Trophoblast cell (in vitro differentiated cells and primary cell): ENCODE results near the gene SCD5.

Source experiments
- DNase-seq, 2 donors: peaks; one replicate each; pipeline ENCODE4 v3.0.0-alpha.2; 2016
- H2AFZ ChIP-seq: 2 replicates; pipeline ENCODE4 v1.6.1; 2013; ENCODE audit warnings: low read length, moderate library complexity, mild to moderate bottlenecking; ENCODE audit not compliant: insufficient read depth, poor library complexity
- H2AK5ac ChIP-seq: 2 replicates; pipeline ENCODE4 v1.6.1; 2013; ENCODE audit warnings: mild to moderate bottlenecking, low read length
- H2BK120ac ChIP-seq: 2 replicates; pipeline ENCODE4 v1.6.1; 2013; ENCODE audit warnings: low read length, mild to moderate bottlenecking, moderate library complexity; ENCODE audit not compliant: insufficient read depth, poor library complexity
- H2BK12ac ChIP-seq: 2 replicates; pipeline ENCODE4 v1.6.1; 2013; ENCODE audit warnings: mild to moderate bottlenecking, low read length, moderate library complexity
- H2BK5ac ChIP-seq: 2 replicates; pipeline ENCODE4 v1.6.1; 2013; ENCODE audit warnings: low read length, low read depth, moderate library complexity, mild to moderate bottlenecking; ENCODE audit not compliant: poor library complexity
- H3K14ac ChIP-seq: 2 replicates; pipeline ENCODE4 v1.6.1; 2013; ENCODE audit warnings: mild to moderate bottlenecking, low read length
- H3K18ac ChIP-seq: 2 replicates; pipeline ENCODE4 v1.6.1; 2013; ENCODE audit warnings: mild to moderate bottlenecking, low read length
- H3K23ac ChIP-seq: 2 replicates; pipeline ENCODE4 v1.6.1; 2013; ENCODE audit warnings: low read length
- H3K27ac ChIP-seq: 2 replicates; pipeline ENCODE4 v1.5.1; 2013; ENCODE audit warnings: low read depth, mild to moderate bottlenecking, inconsistent platforms, low read length, moderate library complexity
- H3K27me3 ChIP-seq: 2 replicates; pipeline ENCODE4 v1.6.1; 2013; ENCODE audit warnings: inconsistent platforms, mild to moderate bottlenecking, low read length, moderate library complexity; ENCODE audit not compliant: insufficient read depth
- H3K36me3 ChIP-seq, 2 experiments: 1 replicate in 1 of 2; 2 replicates in 1 of 2; pipeline ENCODE4 v1.6.1; 2013; ENCODE audit warnings: low read length in 2 of 2, mild to moderate bottlenecking in 2 of 2, moderate library complexity in 1 of 2; ENCODE audit not compliant: insufficient read depth in 2 of 2, control insufficient read depth in 1 of 2
- H3K4ac ChIP-seq: 2 replicates; pipeline ENCODE4 v1.6.1; 2013; ENCODE audit warnings: low read depth, mild to moderate bottlenecking, low read length, moderate library complexity
- H3K4me1 ChIP-seq, 2 experiments: 1 replicate in 1 of 2; 2 replicates in 1 of 2; pipeline ENCODE4 v1.6.1; 2013; ENCODE audit warnings: low read length in 2 of 2, mild to moderate bottlenecking in 2 of 2, moderate library complexity in 1 of 2; ENCODE audit not compliant: insufficient read depth in 2 of 2, control insufficient read depth in 1 of 2
- H3K4me2 ChIP-seq: 2 replicates; pipeline ENCODE4 v1.6.1; 2013; ENCODE audit warnings: inconsistent platforms, mild to moderate bottlenecking, low read length, moderate library complexity
- H3K4me3 ChIP-seq: 2 replicates; pipeline ENCODE4 v1.5.1; 2013; ENCODE audit warnings: mild to moderate bottlenecking, low read depth, low read length, inconsistent platforms
- H3K79me1 ChIP-seq: one replicate; pipeline ENCODE4 v1.6.1; 2013; ENCODE audit warnings: low read length
- H3K79me2 ChIP-seq: 2 replicates; pipeline ENCODE4 v1.6.1; 2013; ENCODE audit warnings: low read length, mild to moderate bottlenecking; ENCODE audit not compliant: control insufficient read depth, insufficient read depth, poor library complexity
- H3K9ac ChIP-seq: 2 replicates; pipeline ENCODE4 v1.6.1; 2013; ENCODE audit warnings: mild to moderate bottlenecking, low read length
- H3K9me3 ChIP-seq: 2 replicates; pipeline ENCODE4 v1.6.1; 2013; ENCODE audit warnings: low read depth, mild to moderate bottlenecking, control low read depth, inconsistent platforms, low read length; ENCODE audit not compliant: insufficient read depth
- H4K12ac ChIP-seq: 2 replicates; pipeline ENCODE4 v1.6.1; 2013; ENCODE audit warnings: low read depth, mild to moderate bottlenecking, low read length, moderate library complexity
- H4K8ac ChIP-seq: 2 replicates; pipeline ENCODE4 v1.6.1; 2013; ENCODE audit warnings: low read depth, mild to moderate bottlenecking, low read length, moderate library complexity
- H4K91ac ChIP-seq: one replicate; pipeline ENCODE4 v1.6.1; 2013; ENCODE audit warnings: low read depth, mild to moderate bottlenecking, low read length, moderate library complexity
- WGBS: extraction: QIAGEN DNeasy Blood & Tissue Kit; methylation state at CpG from one replicate; pipeline ENCODE4 v1.1.7; 2013; ENCODE audit warnings: missing lambda C conversion rate; ENCODE audit not compliant: insufficient read length, insufficient coverage; ENCODE audit errors: extremely low coverage; 5-methylcytosine and 5-hydroxymethylcytosine counted together

SCD5 gene

DNA sequence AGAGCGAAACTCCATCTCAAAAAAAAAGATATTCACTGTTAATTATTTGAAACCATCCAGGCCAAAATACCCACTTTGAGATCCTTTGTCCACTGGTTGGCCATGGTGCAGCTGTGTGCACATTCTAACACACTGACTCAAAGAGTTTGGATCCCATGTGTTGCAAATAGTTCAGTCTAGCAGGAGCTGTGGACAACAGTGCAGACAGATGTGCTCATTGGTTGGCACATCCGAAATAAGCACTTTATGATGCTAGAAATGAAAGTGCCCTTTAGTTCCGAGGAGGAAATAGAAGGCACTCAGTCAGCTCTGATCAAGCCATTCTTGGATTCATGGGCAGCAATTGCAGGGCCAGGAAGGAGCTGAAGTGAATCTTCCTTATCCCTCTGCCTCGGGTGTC is 173.8 kb downstream of the SCD5 start:
- no peak overlapping the region for H2BK5ac ChIP-seq
- H3K27ac ChIP-seq: no peak overlapping the region
- no peak overlapping the region for H3K23ac ChIP-seq
- H3K79me2 ChIP-seq: no peaks in the 10 kb centered on the region
- no peak overlapping the region for H2BK120ac ChIP-seq
- no peak overlapping the region for H3K4ac ChIP-seq
- H2AFZ ChIP-seq: no peak overlapping the region
- no peak for DNase-seq
- H3K4me1 ChIP-seq: peaks cover 4% of the 10 kb centered on the region in 2 experiments
- H3K4me3 ChIP-seq: no peak overlapping the region
- H3K79me1 ChIP-seq: no peaks in the 10 kb centered on the region
- no peak overlapping the region for H4K91ac ChIP-seq
- no peak overlapping the region for H3K9ac ChIP-seq
- no peak overlapping the region for H3K14ac ChIP-seq
- no peaks in the 10 kb centered on the region for H3K9me3 ChIP-seq
- H3K27me3 ChIP-seq: no peaks in the 10 kb centered on the region
- no peaks in the 10 kb centered on the region for H3K36me3 ChIP-seq
- H4K8ac ChIP-seq: no peak overlapping the region
- WGBS: no CpG with 5 or more reads among the region's 4 CpGs
- no peak overlapping the region for H3K4me2 ChIP-seq
- no peak overlapping the region for H2AK5ac ChIP-seq
- H2BK12ac ChIP-seq: no peak overlapping the region
- H4K12ac ChIP-seq: no peak overlapping the region
- H3K18ac ChIP-seq: no peak overlapping the region

DNA sequence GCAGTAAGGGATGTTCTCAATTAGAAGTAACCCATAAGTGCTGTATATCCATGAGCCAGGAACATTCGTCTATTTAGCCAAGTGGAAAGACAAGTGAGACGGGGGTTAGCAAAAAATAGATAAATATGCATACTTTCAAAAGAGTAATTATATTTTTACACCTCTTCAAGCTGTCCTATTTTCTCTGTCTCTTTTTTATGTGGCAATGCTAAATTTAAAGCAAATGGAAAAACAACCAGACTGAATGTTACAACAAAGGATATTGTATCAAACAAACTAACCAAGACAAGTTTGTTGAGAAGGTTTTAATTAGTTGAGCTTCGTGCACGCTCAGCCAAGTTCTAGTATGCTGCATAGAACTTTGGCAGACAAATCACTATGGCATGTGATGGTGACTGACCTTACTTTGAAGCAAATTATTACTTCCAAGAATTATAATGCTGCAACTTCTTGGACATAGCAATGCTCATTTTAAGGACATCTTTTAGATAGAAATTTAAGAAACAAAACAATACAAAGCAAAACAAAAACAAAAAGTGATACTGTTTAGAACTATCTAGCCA is 175.4 kb downstream of the SCD5 start:
- no peak overlapping the region for H2AFZ ChIP-seq
- H2BK120ac ChIP-seq: no peak overlapping the region
- peaks cover 2% of the 10 kb centered on the region for H3K9me3 ChIP-seq
- H4K8ac ChIP-seq: no peak overlapping the region
- H3K79me2 ChIP-seq: no peaks in the 10 kb centered on the region
- H3K18ac ChIP-seq: no peak overlapping the region
- H3K9ac ChIP-seq: no peak overlapping the region
- no peak overlapping the region for H2BK5ac ChIP-seq
- no peak overlapping the region for H3K4ac ChIP-seq
- DNase-seq: no peak
- H4K91ac ChIP-seq: no peak overlapping the region
- no peak overlapping the region for H3K4me3 ChIP-seq
- no peaks in the 10 kb centered on the region for H3K79me1 ChIP-seq
- no peak overlapping the region for H3K27ac ChIP-seq
- no peak overlapping the region for H2BK12ac ChIP-seq
- no peaks in the 10 kb centered on the region for H3K27me3 ChIP-seq
- H3K4me2 ChIP-seq: no peak overlapping the region
- no CpG with 5 or more reads among the region's 4 CpGs for WGBS
- H4K12ac ChIP-seq: no peak overlapping the region
- no peaks in the 10 kb centered on the region for H3K36me3 ChIP-seq
- H3K14ac ChIP-seq: no peak overlapping the region
- H3K23ac ChIP-seq: no peak overlapping the region
- H2AK5ac ChIP-seq: no peak overlapping the region
- H3K4me1 ChIP-seq: no peaks in the 10 kb centered on the region

DNA sequence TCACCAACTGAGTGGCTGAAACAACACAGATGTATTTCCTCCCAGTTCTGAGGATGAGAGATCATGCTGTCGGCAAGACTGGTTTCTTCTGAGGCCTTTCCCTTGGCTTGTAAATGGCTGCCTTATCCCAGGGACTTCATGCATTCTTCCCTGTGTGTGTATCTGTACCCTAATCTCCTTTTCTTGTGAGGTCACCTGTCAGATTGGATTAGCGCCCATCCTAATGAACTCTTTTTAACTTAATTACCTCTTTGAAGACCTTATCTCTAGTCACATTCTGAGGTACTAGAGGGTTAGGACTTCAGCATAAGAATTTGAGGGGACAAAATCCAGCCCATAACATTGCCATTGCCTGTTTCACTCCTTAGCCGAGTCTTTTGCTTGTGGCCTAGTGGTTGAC is 177.3 kb downstream of the SCD5 start:
- H3K79me1 ChIP-seq: no peaks in the 10 kb centered on the region
- H3K18ac ChIP-seq: no peak overlapping the region
- H3K4me2 ChIP-seq: no peak overlapping the region
- no peak overlapping the region for H3K23ac ChIP-seq
- H4K8ac ChIP-seq: no peak overlapping the region
- DNase-seq: no peak
- no peak overlapping the region for H3K9ac ChIP-seq
- H2AFZ ChIP-seq: no peak overlapping the region
- H3K36me3 ChIP-seq: no peaks in the 10 kb centered on the region
- no peak overlapping the region for H2AK5ac ChIP-seq
- no peak overlapping the region for H4K12ac ChIP-seq
- no peak overlapping the region for H3K14ac ChIP-seq
- WGBS: no CpG with 5 or more reads among the region's 3 CpGs
- H3K27ac ChIP-seq: no peak overlapping the region
- no peak overlapping the region for H3K4me3 ChIP-seq
- H2BK12ac ChIP-seq: no peak overlapping the region
- H3K9me3 ChIP-seq: peaks cover 2% of the 10 kb centered on the region
- H3K4ac ChIP-seq: no peak overlapping the region
- no peaks in the 10 kb centered on the region for H3K27me3 ChIP-seq
- no peak overlapping the region for H2BK5ac ChIP-seq
- H4K91ac ChIP-seq: no peak overlapping the region
- H2BK120ac ChIP-seq: no peak overlapping the region
- H3K79me2 ChIP-seq: no peaks in the 10 kb centered on the region
- no peaks in the 10 kb centered on the region for H3K4me1 ChIP-seq

DNA sequence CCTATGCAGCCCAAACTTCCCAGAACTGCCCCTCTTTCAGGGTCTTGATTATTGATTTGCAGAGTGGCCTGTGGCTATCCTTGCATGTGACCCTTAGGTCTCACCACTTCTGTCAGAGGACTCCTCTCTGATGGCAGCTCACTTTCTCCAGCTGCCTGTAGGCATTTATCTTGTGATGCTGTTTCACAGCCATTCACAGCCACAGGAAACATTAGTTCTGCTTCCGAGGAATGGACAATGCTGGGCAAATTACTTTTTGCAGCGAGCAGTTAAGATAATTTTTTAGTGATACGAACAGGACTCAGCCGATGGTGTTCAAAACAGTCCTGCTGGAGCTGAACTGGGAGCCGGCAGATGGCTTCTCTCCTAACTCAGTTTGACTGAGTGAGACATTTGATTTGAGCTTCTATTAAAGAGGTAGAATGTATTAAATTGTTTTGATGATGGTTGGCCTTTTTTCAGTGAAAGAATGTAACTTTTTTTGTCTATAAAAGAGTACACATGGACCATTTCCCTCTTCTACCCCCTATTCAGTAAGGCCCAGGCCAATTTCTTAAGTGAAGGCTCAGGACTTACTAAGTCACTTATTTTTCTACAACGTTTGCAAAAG is 178.4 kb downstream of the SCD5 start:
- H3K27ac ChIP-seq: no peak overlapping the region
- H2AFZ ChIP-seq: no peak overlapping the region
- H3K36me3 ChIP-seq: no peaks in the 10 kb centered on the region
- H2BK5ac ChIP-seq: no peak overlapping the region
- no peak overlapping the region for H2BK120ac ChIP-seq
- H3K14ac ChIP-seq: no peak overlapping the region
- no peaks in the 10 kb centered on the region for H3K4me1 ChIP-seq
- no peaks in the 10 kb centered on the region for H3K27me3 ChIP-seq
- no peak overlapping the region for H4K8ac ChIP-seq
- WGBS: no CpG with 5 or more reads among the region's 6 CpGs
- H3K4ac ChIP-seq: no peak overlapping the region
- H3K4me2 ChIP-seq: no peak overlapping the region
- no peaks in the 10 kb centered on the region for H3K79me1 ChIP-seq
- no peak overlapping the region for H3K9ac ChIP-seq
- H3K23ac ChIP-seq: no peak overlapping the region
- no peak overlapping the region for H4K12ac ChIP-seq
- no peaks in the 10 kb centered on the region for H3K79me2 ChIP-seq
- DNase-seq: no peak
- H3K4me3 ChIP-seq: no peak overlapping the region
- H4K91ac ChIP-seq: no peak overlapping the region
- peaks cover 2% of the 10 kb centered on the region for H3K9me3 ChIP-seq
- H2AK5ac ChIP-seq: no peak overlapping the region
- no peak overlapping the region for H2BK12ac ChIP-seq
- H3K18ac ChIP-seq: no peak overlapping the region
